Spinal cord (tissue), 10 donors: ENCODE measurements around the gene TOMT. TPM values are rescaled to one million over a fixed set of nuclear protein-coding genes. Genes with fewer than 3 reads are reported as not detected.

Source experiments
- DNase-seq, 6 donors: peaks; one replicate each; pipeline versions ENCODE4 v3.0.0 to v3.0.0-alpha.2; 2013 to 2015; ENCODE audit warnings: low spot score in 6 of 6, low read depth in 4 of 6
- H3K27ac ChIP-seq: one replicate; pipeline ENCODE4 v1.5.1; 2013; ENCODE audit warnings: low read depth, low read length, control low read depth
- H3K27me3 ChIP-seq: one replicate; pipeline ENCODE4 v1.6.1; 2013; ENCODE audit warnings: low read length; ENCODE audit not compliant: control insufficient read depth, insufficient read depth
- H3K36me3 ChIP-seq: one replicate; pipeline ENCODE4 v1.6.1; 2013; ENCODE audit warnings: low read length; ENCODE audit not compliant: control insufficient read depth, insufficient read depth
- H3K4me1 ChIP-seq: one replicate; pipeline ENCODE4 v1.6.1; 2013; ENCODE audit warnings: low read length; ENCODE audit not compliant: control insufficient read depth, insufficient read depth
- H3K4me3 ChIP-seq: one replicate; pipeline ENCODE4 v1.5.1; 2013; ENCODE audit warnings: low read depth, low read length, control low read depth
- H3K9me3 ChIP-seq: one replicate; pipeline ENCODE4 v1.6.1; 2013; ENCODE audit warnings: low read length; ENCODE audit not compliant: control insufficient read depth, insufficient read depth
- WGBS: methylation state at CpG from one replicate; pipeline ENCODE4 v1.1.5; 2013; ENCODE audit warnings: missing lambda C conversion rate; ENCODE audit not compliant: insufficient coverage; 5-methylcytosine and 5-hydroxymethylcytosine counted together
- polyA plus RNA-seq, 2 donors: library from polyadenylated mRNA; unstranded; fragments of 120-200 nt; gene quantifications; one replicate each; pipeline ENCODE4 v1.2.1, GENCODE V29; 2013; ENCODE audit not compliant: insufficient read length in 2 of 2
- total RNA-seq, 2 donors: library from RNA; depleted of rRNA in 1 of 2; stranded (reverse); fragments of 120-200 nt in 1 of 2; fragments of >200 nt in 1 of 2; gene quantifications; one replicate each; pipeline versions ENCODE4 v1.2.3 to v1.2.4, GENCODE V29; 2013 to 2014
- donor health status: healthy.

The TOMT gene
- total and polyA plus RNA-seq, 4 donors = not detected

DNA sequence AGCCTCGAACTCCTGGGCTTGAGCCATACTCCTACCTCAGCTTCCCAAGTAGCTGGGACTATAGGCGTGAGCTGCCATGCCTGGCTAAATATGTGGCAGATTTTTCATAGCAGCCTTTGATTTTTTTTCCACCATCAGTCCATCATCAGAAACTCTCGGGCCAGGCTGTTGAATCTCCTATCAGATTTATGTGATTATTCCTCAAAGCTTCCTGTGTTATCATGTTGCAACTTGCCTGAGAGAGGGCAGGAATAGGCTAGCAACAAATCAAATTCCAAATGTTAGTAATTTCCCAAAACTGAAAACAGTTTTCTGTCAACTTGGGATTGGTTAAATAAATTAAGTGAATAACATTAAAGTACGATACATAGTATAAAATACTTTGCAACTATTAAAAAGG is 21.6 kb upstream of the TOMT start:
- H3K4me3 ChIP-seq = no peak overlapping the region

DNA sequence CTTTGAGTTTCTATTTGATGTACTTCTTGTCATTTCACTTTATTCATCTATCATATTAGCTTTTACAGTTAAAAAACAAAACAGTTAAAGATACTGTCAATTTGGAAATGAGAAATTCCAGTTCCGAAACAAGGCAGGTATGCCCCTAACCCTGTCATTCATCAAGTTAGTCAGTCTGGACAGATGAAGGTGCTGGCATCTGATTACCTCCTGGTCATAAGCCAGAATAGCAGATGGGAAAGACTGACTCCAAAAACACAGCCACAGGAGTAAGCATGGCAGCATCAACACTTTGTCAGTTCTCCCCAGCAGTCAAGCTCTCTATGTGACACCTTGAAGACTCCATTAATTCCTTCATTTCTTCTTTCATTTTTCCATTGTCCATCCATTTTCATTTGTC is 20.8 kb upstream of the TOMT start:
- peaks cover 4% of the 10 kb centered on the region for H3K36me3 ChIP-seq
- DNase-seq = peak in 1 of 6 donors; percentile 76

More for the DNA sequence above, 21.6 kb upstream of the TOMT start:
- Histone ChIP-seq H3K4me1 (peaks cover 16% of the 10 kb centered on the region), H3K9me3 (no peaks in the 10 kb centered on the region), H3K36me3 (peaks cover 4% of the 10 kb centered on the region), H3K27ac (no peak overlapping the region), H3K27me3 (no peaks in the 10 kb centered on the region)
- WGBS = 88% methylated on average over 2 of the region's 4 CpGs
- no peak for DNase-seq

DNA sequence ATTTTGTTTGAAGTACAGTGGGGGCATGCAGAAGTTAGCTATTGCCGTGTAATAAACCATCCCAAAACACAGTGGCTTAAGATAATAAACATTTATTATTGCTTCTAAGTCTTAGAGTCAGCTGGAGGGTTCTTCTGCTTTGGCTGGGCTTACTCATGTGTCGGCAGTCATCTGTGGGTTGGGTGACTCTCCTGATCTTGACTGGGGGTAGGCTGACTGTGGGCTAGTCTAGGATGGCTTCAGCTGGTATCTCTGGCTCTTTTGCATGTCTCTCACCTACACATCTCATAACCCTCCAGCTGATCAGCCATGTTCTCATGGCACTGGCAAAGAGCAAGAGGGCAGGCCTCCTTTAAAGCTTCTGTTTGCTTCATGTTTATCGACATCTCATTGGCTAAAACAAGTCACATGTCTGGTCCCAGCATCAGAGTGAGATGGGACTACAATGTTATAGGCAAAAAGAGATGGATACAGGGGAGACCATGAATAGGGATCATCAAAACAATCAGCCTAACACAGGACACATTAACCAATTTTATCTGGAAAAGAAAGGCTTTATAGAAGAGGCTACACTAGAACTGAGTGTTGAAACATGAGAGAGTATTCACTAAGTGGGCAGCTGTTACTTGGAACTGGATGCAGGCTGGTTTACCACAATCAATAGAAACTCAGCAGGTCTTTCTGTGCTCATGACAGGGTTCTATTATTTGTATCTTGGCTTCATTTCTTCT is 19.9 kb upstream of the TOMT start:
- Histone ChIP-seq H3K36me3 (peaks cover 4% of the 10 kb centered on the region), H3K4me1 (peaks cover 9% of the 10 kb centered on the region), H3K9me3 (no peaks in the 10 kb centered on the region), H3K27me3 (no peaks in the 10 kb centered on the region), H3K4me3 (no peak overlapping the region), H3K27ac (peak overlapping the region; percentile 76)
- peak in 2 of 6 donors; percentile 66 to 70 for DNase-seq
- WGBS = no CpG with 5 or more reads among the region's 3 CpGs

More for the DNA sequence above, 20.8 kb upstream of the TOMT start:
- Histone ChIP-seq H3K27me3 (no peaks in the 10 kb centered on the region), H3K27ac (no peak overlapping the region), H3K4me3 (no peak overlapping the region), H3K4me1 (peaks cover 9% of the 10 kb centered on the region), H3K9me3 (no peaks in the 10 kb centered on the region)
- 54% methylated on average over 1 of the region's 1 CpG for WGBS

DNA sequence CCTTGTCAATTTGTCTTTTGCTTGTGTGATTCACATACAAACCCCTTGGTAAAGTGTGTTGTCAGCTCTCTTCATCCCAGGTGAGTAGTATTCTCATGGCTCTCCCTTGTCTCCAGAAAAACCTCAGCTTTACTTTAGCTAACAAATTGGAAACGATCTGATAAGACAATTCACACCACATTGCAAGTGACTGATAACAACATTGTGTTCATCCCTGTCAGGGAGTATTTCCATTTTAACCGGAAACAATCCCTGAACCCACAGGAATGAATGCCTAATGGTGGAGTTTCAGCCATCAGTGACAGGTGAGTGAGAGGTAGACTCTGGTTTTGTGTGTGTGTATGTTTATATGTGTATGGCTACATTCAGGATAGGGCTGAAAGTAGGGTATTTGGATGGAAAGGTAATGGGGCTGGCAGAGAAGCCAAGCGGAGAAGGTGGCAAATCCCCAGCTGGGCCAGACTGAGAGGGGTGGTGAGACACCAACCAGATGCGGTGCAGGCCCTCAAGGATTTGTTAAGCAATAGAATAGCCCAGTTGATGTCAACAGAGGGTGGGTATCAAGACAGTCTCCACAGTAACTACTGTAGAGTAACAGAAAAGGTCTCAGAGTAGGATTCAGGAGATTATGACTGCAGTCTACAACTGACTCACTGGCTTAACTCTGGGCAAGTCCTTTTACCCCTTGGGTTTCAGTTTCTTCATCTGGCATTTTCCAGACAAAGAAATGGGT is 17.5 kb upstream of the TOMT start:
- Histone ChIP-seq H3K36me3 (peaks cover 6% of the 10 kb centered on the region), H3K4me3 (no peak overlapping the region), H3K9me3 (no peaks in the 10 kb centered on the region), H3K27ac (no peak overlapping the region), H3K27me3 (no peaks in the 10 kb centered on the region), H3K4me1 (peaks cover 6% of the 10 kb centered on the region)
- DNase-seq = no peak
- 83% methylated on average over 2 of the region's 4 CpGs for WGBS

DNA sequence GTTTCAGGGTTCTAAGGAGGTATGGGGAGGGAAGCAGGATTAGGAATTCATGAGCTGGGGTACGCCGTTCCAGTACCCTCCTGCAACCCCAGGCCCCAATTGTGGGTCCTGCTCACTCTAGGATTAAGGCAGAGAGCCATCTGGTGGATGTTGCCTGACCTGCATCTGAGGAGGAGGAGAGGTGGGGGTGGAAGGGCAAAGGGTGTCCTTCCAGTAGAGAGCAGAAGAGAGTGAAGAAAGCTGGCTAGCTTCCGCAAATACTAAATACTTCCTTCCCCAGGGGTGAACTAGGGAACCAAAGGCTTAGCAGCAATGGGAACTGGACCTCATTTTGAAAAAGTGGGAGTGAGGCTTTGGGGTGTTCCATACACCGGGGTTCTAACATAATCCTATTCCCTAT is 14.4 kb upstream of the TOMT start:
- Histone ChIP-seq H3K9me3 (no peaks in the 10 kb centered on the region), H3K27me3 (no peaks in the 10 kb centered on the region), H3K4me1 (peaks cover 3% of the 10 kb centered on the region), H3K27ac (no peak overlapping the region), H3K4me3 (no peak overlapping the region), H3K36me3 (peaks cover 28% of the 10 kb centered on the region)
- DNase-seq = peak in 3 of 6 donors; percentile 52 to 87 (median 82)
- WGBS = 6% methylated on average over 2 of the region's 4 CpGs

DNA sequence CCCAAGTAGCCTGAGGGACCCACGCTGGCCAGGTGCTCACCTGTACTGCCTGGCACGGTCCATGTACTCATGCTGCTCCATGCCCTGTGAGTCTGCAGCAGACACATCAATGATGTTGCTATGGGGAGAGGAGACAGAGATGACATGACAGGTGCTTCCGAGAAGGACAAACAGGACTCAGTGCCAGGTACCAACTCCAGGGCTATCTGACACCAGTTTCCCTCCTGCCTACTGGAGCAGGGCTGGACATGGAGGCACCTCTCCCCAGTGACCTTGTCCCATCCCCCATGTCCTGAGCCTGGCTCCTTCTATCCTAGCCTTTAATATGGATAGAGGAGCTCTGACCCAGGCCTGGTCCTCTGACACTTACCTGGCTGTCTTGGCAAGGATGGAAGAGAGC is 7.0 kb upstream of the TOMT start:
- no peak for DNase-seq
- H3K9me3 ChIP-seq = no peaks in the 10 kb centered on the region
- WGBS = 93% methylated on average over 3 of the region's 3 CpGs
- no peaks in the 10 kb centered on the region for H3K27me3 ChIP-seq
- peaks cover 58% of the 10 kb centered on the region for H3K36me3 ChIP-seq
- H3K4me1 ChIP-seq = peaks cover 16% of the 10 kb centered on the region
- H3K4me3 ChIP-seq = no peak overlapping the region
- no peak overlapping the region for H3K27ac ChIP-seq

DNA sequence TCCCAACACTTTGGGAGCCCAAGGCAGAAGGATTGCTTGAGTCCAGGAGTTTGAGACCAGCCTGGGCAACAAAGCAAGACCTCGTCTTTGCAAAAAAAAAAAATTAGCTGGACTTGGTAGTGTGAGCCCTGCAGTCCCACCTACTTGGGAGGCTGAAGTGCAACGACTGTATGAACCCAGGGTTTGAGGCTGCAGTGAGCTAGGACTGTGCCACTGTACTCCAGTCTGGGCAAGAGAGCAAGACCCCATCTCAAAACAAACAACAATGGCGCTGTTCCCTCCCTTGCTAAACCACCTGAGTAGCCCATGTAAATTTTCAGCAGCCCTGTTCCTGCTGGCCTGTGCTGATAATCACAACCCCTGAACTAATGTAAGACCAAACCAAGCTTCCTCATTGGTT is 5.7 kb upstream of the TOMT start:
- Histone ChIP-seq H3K9me3 (no peaks in the 10 kb centered on the region), H3K4me3 (no peak overlapping the region), H3K27ac (no peak overlapping the region), H3K4me1 (peaks cover 18% of the 10 kb centered on the region), H3K36me3 (peaks cover 56% of the 10 kb centered on the region), H3K27me3 (no peaks in the 10 kb centered on the region)
- no peak for DNase-seq
- WGBS = 93% methylated on average over 3 of the region's 3 CpGs

DNA sequence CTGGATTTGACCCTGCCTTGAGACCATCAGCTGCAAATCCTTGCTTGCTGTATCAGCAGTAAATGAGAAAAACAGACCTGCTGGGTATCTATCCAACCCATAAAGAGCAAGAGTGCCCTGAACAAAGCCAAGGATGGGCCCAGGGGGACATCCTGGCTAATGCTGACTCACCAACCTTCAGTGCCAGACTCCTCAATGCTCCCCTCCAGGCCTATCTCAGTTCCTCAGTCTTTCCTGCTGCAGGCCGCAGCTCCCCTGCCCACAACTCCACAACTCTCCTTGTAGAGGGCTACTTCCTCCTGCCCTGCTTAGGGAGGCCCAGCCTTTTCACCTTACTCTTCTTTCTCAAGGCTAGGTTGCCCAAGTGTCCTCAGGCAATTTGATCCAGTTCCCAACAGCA is 5.3 kb upstream of the TOMT start:
- Histone ChIP-seq H3K4me3 (no peak overlapping the region), H3K27ac (no peak overlapping the region), H3K4me1 (peaks cover 18% of the 10 kb centered on the region), H3K9me3 (no peaks in the 10 kb centered on the region), H3K36me3 (peaks cover 54% of the 10 kb centered on the region), H3K27me3 (no peaks in the 10 kb centered on the region)
- 100% methylated on average over 1 of the region's 1 CpG for WGBS
- DNase-seq = no peak

DNA sequence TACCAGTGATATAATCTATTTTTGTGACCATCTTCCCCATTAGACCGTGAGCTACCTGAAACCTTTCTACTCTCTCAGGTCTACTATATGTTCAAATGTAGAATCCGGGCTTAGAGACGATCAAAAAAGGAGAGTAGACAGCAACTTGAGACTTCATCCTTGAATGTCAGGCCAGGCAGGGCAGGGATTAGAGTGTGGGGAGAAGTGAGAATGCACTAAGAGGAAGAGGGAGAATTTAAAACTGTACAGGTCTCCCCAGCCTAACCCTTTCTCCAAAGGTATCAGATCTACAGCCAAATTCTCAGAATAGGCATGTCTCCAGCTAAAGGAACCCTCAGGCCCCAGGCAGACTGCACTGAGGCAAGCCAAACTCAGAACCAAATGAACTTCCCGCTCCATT is 3.6 kb upstream of the TOMT start:
- Histone ChIP-seq H3K9me3 (no peaks in the 10 kb centered on the region), H3K36me3 (peaks cover 42% of the 10 kb centered on the region), H3K27ac (peak overlapping the region; percentile 88), H3K4me3 (peak overlapping the region; percentile 83), H3K4me1 (peaks cover 18% of the 10 kb centered on the region), H3K27me3 (no peaks in the 10 kb centered on the region)
- WGBS = 67% methylated on average over 2 of the region's 4 CpGs
- DNase-seq = no peak

DNA sequence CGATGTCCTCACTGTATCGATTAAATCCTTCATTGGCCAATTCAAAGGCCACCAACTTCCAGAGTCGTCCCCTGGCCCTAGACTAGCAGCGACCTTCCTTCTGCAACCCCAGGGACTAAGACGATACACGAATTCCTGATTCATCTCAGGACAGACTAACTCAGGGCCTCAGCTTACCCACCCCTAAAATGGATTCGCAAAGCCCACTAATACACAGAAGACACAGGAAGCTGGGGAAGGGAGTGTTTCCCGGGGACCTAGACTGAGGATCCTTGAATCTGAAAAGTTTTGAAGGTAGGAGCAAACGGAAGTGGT is 3.1 kb upstream of the TOMT start:
- H3K4me3 ChIP-seq = peak overlapping the region; percentile 83
- H3K36me3 ChIP-seq = peaks cover 40% of the 10 kb centered on the region
- H3K4me1 ChIP-seq = peaks cover 18% of the 10 kb centered on the region
- no peaks in the 10 kb centered on the region for H3K27me3 ChIP-seq
- H3K9me3 ChIP-seq = no peaks in the 10 kb centered on the region
- no peak for DNase-seq
- WGBS = 9% methylated on average over 7 of the region's 9 CpGs
- peak overlapping the region; percentile 88 for H3K27ac ChIP-seq
